ENCODE data around the gene PELO.
A peak's percentile ranks its signal among the peaks of the same experiment; 100 is the strongest.

Gene PELO

GRCh38 chr5:52771343-52772039, 16.2 kb upstream of the PELO start:
- no peak for DNase-seq (ENCODE audit: low read depth in 2 of 2)

GRCh38 chr5:52772668-52773067, 15.0 kb upstream of the PELO start:
- no peak for DNase-seq (ENCODE audit: low read depth in 2 of 2)

GRCh38 chr5:52773342-52773741, 14.4 kb upstream of the PELO start:
- DNase-seq (ENCODE audit: low read depth in 2 of 2), result no peak

GRCh38 chr5:52774005-52774410, 13.7 kb upstream of the PELO start:
- DNase-seq (ENCODE audit: low read depth in 2 of 2), result no peak

- DNase-seq (ENCODE audit: low read depth in 2 of 2), result no peak
These were observed 11.6 kb upstream of the PELO start for GRCh38 chr5:52776116-52776515.

- no peak for DNase-seq (ENCODE audit: low read depth in 2 of 2)
These were observed 10.5 kb upstream of the PELO start for GRCh38 chr5:52777186-52777585.

- no peak for DNase-seq (ENCODE audit: low read depth in 2 of 2)
These were observed 8.9 kb upstream of the PELO start for GRCh38 chr5:52778781-52779180.

GRCh38 chr5:52779213-52779612, 8.5 kb upstream of the PELO start:
- DNase-seq (ENCODE audit: low read depth in 2 of 2), result no peak

GRCh38 chr5:52783226-52783959, 4.3 kb upstream of the PELO start:
- no peak for DNase-seq (ENCODE audit: low read depth in 2 of 2)

- DNase-seq (ENCODE audit: low read depth in 2 of 2), result no peak
These were observed 3.0 kb upstream of the PELO start for GRCh38 chr5:52784737-52785136.

GRCh38 chr5:52786391-52786790, 1.3 kb upstream of the PELO start:
- no peak for DNase-seq (ENCODE audit: low read depth in 2 of 2)

GRCh38 chr5:52786949-52787599, 642 bp upstream of the PELO start:
- DNase-seq (ENCODE audit: low read depth in 2 of 2), result no peak

- no peak for DNase-seq (ENCODE audit: low read depth in 2 of 2)
These were observed 747 bp downstream of the PELO start for GRCh38 chr5:52788505-52788821.

GRCh38 chr5:52789378-52789777, 1.7 kb downstream of the PELO start:
- DNase-seq (ENCODE audit: low read depth in 2 of 2), result no peak

- DNase-seq (ENCODE audit: low read depth in 2 of 2), result no peak
These were observed 2.1 kb downstream of the PELO start for GRCh38 chr5:52789851-52790250.

GRCh38 chr5:52791366-52791765, 3.6 kb downstream of the PELO start:
- no peak for DNase-seq (ENCODE audit: low read depth in 2 of 2)

GRCh38 chr5:52794519-52794918, 6.8 kb downstream of the PELO start:
- DNase-seq (ENCODE audit: low read depth in 2 of 2), result no peak

- DNase-seq (ENCODE audit: low read depth in 2 of 2), result no peak
These were observed 8.3 kb downstream of the PELO start for GRCh38 chr5:52796031-52796430.

GRCh38 chr5:52796516-52797103, 8.9 kb downstream of the PELO start:
- DNase-seq (ENCODE audit: low read depth in 2 of 2), result no peak

GRCh38 chr5:52798938-52799337, 11.2 kb downstream of the PELO start:
- no peak for DNase-seq (ENCODE audit: low read depth in 2 of 2)

- DNase-seq (ENCODE audit: low read depth in 2 of 2), result peak; percentile 58 to 64
These were observed 11.8 kb downstream of the PELO start for GRCh38 chr5:52799358-52799982.

- DNase-seq (ENCODE audit: low read depth in 2 of 2), result peak; percentile 84 to 85
These were observed 12.3 kb downstream of the PELO start for GRCh38 chr5:52799983-52800393.
